LNCaP clone FGC (cell line): ENCODE data around the gene ADGRV1.

Experiments
- DNase-seq: peaks from one replicate; pipeline ENCODE4 v3.0.0-alpha.2; 2011; ENCODE audit warnings: low read depth
- H3K4me3 ChIP-seq: 2 replicates; pipeline ENCODE4 v1.5.1; 2011; ENCODE audit warnings: mild to moderate bottlenecking, low read depth, low read length, control low read depth
- CTCF ChIP-seq: IDR thresholded peaks from 2 replicates; pipeline ENCODE4 v1.5.1; 2012; ENCODE audit warnings: mild to moderate bottlenecking; ENCODE audit not compliant: control insufficient read depth, insufficient read depth; ENCODE audit errors: extremely low read depth

Gene ADGRV1

GRCh38 chr5:90934091-90934719 lies 375.6 kb downstream of the ADGRV1 start:
- TF ChIP-seq CTCF: no peak
- no peak for DNase-seq
- no peak overlapping the region for H3K4me3 ChIP-seq

GRCh38 chr5:90934738-90935137 lies 376.1 kb downstream of the ADGRV1 start:
- no peak for DNase-seq
- no peak overlapping the region for H3K4me3 ChIP-seq
- no peak for TF ChIP-seq CTCF

- no peak overlapping the region for H3K4me3 ChIP-seq
- TF ChIP-seq CTCF: no peak
- no peak for DNase-seq
Observed at GRCh38 chr5:90939211-90939610, 380.6 kb downstream of the ADGRV1 start.

GRCh38 chr5:90940227-90940995 lies 381.8 kb downstream of the ADGRV1 start:
- TF ChIP-seq CTCF: no peak
- DNase-seq: peak; percentile 35
- H3K4me3 ChIP-seq: no peak overlapping the region

- no peak for TF ChIP-seq CTCF
- H3K4me3 ChIP-seq: no peak overlapping the region
- peak; percentile 49 for DNase-seq
Observed at GRCh38 chr5:90941002-90941720, 382.6 kb downstream of the ADGRV1 start.

GRCh38 chr5:90944116-90944515 lies 385.5 kb downstream of the ADGRV1 start:
- no peak for DNase-seq
- no peak overlapping the region for H3K4me3 ChIP-seq
- no peak for TF ChIP-seq CTCF
